Erythroblast (primary cell): ENCODE results near the gene BPIFB1.

Experiments used
- GATA1 ChIP-seq: IDR thresholded peaks from 2 replicates; pipeline ENCODE4 v1.6.1; 2011; ENCODE audit warnings: low read depth, mild to moderate bottlenecking, control low read depth, low read length, moderate library complexity
- POLR2A ChIP-seq: IDR thresholded peaks from 2 replicates; pipeline ENCODE4 v1.6.1; 2011; ENCODE audit warnings: mild to moderate bottlenecking, low read length

DNA sequence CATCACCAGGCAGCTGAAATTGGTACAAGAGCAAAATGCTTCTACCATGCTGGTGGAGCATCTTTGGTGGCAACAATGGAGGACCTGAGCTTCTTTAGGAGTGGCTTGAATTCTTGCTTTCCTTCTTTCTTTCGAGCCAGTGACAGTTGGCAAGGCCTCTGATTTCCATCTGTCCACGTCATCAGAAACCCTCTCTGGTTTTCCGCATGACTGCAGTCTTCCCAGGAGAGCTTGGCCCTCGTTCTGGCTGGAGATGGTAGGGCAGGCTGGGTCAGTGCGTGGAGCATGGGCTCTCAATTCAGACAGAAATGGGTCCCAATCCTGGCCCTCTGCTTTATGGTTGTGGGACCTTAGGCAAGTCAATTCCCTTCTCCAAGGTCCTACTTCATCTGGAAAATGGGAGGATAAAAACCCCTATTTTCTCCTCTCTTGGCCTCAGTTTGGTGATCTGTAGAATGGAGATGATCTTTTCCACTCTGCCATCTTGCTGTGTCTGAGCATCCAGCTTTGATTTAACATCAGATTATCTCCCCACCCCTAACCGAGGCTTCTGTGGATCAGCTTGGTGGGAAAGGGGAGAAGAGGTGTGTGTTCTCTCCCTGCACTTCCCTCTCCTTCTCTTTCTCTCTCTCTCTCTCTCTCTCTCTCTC is 3.6 kb upstream of the BPIFB1 start:
- TF ChIP-seq POLR2A (no peak), GATA1 (no peak)
